NB4 (cell line): ENCODE data around the gene LDAH.

Source experiments
- CTCF ChIP-seq: IDR thresholded peaks from one replicate; pipeline ENCODE4 v1.5.1; 2012; ENCODE audit warnings: low read depth, low read length
- MAX ChIP-seq: IDR thresholded peaks from 2 replicates; pipeline ENCODE4 v1.6.1; 2011; ENCODE audit warnings: low read depth, low read length
- MYC ChIP-seq: IDR thresholded peaks from 2 replicates; pipeline ENCODE4 v1.6.1; 2011; ENCODE audit warnings: low read depth, low read length
- POLR2A ChIP-seq: IDR thresholded peaks from 2 replicates; pipeline ENCODE4 v1.6.1; 2011; ENCODE audit warnings: mild to moderate bottlenecking; ENCODE audit not compliant: insufficient read length; ENCODE audit errors: extremely low read depth

GRCh38 chr2:20707601-20708000 is 115.3 kb downstream of the LDAH start:
- TF ChIP-seq POLR2A (no peak), CTCF (no peak), MAX (no peak), MYC (no peak)
